Raji (cell line): Measurements from ENCODE around the gene USP4.
A peak's percentile ranks its signal among the peaks of the same experiment; 100 is the strongest.

Experiments
- POLR2A ChIP-seq: IDR thresholded peaks from 2 replicates; pipeline ENCODE4 v1.6.1; 2011; ENCODE audit warnings: low read depth, low read length, control low read depth; ENCODE audit not compliant: insufficient read depth

USP4 gene

GRCh38 chr3:49339941-49340800 lies at the start of gene USP4:
Gene USP4, minus strand, starts transcription at chr3:49340053. Its CDS starts 29 bp downstream, at chr3:49340024.
- peak; percentile 82 for TF ChIP-seq POLR2A

DNA sequence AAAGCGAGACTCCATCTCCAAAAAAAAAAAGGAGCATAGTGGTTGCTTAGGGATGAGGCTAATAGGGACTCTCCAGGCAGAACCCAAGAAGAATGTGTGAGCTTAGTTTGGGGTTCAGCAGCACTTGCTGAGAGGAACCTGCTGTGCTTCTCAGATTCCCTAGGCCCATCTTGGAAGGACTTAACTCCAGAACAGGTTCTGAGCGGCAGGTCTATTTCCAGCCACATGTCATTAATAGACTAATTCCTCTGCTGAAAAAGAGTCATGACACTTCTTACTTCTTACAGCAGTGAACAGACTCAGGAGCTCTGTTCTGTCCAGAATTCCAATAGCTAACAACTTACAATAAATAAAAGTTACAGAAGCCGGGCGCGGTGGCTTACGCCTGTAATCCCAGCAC lies 49.4 kb upstream of the USP4 start:
- no peak for TF ChIP-seq POLR2A

DNA sequence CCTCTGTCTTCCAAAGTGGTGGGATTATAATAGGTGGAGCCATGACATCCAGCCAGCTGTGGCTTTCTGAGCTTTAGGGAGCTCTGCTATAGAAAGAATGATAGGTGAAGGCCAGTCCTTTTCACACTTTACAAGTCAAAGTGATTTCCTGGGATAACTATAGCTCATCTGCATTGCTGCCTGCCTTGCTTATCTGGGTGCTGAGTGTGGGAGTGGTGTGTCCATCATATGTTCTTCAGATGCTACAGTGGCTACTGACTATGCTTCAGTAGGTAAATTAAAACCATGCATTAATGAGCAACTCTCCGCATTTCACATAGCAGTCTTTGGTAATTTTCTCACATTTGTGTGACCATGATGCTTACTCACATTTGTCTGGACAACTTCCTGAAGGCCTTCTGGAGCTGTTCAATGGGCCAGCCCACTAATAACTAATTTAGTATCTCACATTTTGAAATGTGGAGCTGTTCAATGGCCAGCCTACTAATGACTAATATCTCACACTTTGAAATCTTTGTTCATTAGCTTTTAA lies 48.5 kb upstream of the USP4 start:
- TF ChIP-seq POLR2A, result no peak

DNA sequence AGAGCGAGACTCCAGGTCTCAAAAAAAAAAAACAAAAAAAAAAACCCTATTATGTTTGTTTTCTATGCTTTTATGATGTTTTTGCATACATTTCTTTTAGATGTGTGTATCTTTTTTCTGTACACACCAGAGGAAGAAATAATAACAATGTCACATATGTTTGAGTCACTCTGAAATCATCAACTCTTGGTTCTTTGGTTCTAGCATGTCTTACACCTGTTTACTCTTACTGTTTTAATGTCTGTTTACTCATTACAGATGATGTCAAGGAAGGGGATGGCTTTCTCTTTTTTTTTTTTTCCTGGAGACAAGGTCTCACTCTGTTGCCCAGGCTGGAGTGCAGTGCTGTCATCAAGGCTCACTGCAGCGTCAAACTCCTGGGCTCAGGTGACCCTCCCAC lies 47.9 kb upstream of the USP4 start:
- no peak for TF ChIP-seq POLR2A

- no peak for TF ChIP-seq POLR2A
Measured at GRCh38 chr3:49386056-49386756, 46.4 kb upstream of the USP4 start.

DNA sequence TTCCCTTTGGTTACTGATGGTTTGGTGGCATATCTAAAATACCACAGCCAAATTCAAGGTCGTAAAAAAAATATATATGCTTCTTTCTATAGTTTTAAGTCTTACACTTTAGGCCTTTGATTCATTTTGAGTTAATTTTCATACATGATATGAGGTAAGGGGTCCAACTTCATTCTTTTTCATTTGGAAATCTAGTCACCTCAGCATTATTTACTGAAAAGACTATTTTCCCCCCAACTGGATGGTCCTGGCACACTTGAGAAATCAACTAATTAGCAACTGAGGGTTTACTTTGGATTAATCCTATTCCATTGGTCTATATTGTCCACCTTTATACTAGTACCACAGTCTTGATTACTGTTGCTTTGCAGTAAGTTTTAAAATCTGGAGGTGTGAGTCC lies 45.8 kb upstream of the USP4 start:
- no peak for TF ChIP-seq POLR2A

DNA sequence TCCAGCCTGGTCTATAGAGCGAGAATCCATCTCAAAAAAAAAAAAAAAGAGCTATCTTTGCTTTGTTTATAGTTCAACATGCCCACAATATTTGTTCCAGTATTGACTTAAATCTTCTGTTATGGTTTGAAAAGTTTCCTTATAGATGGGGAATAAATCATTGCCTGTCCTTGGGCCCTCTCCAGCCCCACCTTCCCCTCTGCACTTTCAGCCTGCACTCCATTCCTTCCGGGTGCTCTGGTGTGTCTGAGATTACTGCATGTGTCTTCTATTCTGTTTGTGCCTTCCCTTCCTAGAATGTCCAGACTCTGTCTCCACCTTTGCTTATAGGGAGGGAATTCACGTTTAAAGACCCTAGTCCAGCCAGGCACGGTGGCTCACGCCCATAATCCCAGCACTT lies 43.5 kb upstream of the USP4 start:
- no peak for TF ChIP-seq POLR2A

DNA sequence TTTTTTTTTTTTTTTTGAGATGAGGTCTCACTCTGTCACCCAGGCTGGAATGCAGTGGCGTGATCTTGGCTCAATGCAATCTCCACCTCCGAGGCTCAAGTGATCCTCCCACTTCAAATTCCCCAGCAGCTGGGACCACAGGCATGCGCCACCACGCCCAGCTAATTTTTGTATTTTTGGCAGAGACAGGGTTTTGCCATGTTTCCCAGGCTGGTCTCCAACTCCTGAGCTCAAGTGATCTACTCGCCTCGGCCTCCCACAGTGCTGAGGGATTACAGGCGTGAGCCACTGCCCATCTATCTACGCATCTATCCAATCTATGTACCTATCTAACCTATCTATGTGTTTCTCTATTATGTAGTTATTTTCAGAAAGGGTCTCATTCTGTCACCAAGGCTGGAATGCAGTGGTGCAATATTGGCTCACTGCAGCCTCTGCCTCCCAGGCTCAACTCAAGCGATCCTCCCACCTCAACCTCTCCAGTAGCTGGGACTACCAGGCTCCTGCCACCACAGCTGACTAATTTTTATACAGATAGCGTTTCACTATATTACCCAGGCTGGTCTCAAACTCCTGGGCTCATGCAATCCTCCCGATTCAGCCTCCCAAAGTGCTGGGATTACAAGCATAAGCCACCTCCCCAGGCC lies 38.5 kb upstream of the USP4 start:
- no peak for TF ChIP-seq POLR2A

GRCh38 chr3:49377483-49377882 lies 37.6 kb upstream of the USP4 start:
- TF ChIP-seq POLR2A, result no peak

- TF ChIP-seq POLR2A, result no peak
Measured at GRCh38 chr3:49371946-49372345, 32.1 kb upstream of the USP4 start.

GRCh38 chr3:49370585-49371290 lies 30.9 kb upstream of the USP4 start:
- TF ChIP-seq POLR2A, result no peak

DNA sequence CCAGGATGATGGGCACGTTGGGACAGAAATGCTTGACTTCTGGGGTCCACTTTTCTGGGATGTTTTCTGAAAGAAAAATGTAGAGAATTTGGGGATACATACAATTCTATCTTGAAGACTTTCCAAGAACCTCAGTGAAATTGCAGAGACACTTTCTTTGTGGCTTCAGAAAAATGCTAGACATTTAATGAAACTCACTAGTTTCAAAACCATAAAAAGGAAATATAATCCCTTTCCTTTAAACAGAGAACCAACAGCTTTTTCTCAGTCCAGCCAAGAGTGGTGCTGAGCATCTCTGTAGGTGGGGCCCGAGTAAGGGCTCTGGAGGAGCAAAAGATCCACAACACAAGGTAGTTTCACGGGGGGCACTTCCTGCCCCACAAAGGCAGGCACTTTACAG lies 22.7 kb upstream of the USP4 start:
- TF ChIP-seq POLR2A, result no peak

DNA sequence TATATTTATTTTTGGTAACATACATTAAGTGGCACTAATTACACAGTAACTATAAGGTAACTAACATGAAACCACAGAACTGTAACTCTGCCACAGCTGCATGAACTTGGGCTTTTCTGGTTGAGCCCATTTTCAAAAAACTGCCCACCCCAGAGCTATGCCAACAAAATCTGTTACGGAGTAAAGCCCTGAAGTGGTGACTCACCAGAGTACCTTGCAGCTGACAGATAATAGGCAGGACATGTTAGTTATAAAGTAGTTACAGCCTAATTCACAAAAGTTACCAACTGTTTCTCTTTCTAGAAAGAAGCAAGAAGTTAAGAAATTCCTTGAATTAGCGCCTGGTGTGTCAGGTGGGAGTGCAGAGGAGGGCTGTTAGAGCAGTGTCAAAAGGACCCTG lies 19.8 kb upstream of the USP4 start:
- no peak for TF ChIP-seq POLR2A

DNA sequence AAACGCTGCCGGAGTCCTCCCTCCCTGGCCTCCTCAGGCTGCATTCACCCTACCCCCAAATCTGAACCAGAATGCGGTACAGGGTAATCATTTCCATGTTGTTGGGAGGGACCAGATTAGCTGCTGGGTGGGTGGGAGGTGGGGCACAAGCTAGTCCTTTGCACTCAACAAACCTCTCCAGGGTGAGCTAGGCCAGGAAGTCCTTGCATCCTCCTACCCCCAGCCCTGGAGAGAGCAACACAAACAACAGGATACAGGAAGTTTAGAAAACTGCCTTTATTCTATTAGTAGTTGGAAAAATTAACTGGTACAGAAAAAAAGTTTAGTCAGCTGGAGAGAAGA lies 19.0 kb upstream of the USP4 start:
- no peak for TF ChIP-seq POLR2A

GRCh38 chr3:49358217-49358883 lies 18.5 kb upstream of the USP4 start, which contains the start of gene GPX1:
Gene GPX1, minus strand, starts transcription at chr3:49358353. Its CDS starts 75 bp downstream, at chr3:49358278.
- TF ChIP-seq POLR2A, result peak; percentile 70

GRCh38 chr3:49352890-49353421 lies 13.1 kb upstream of the USP4 start:
- TF ChIP-seq POLR2A, result no peak
